ENCODE measurements around the gene ADAMTS18. TPM values are rescaled to one million over a fixed set of nuclear protein-coding genes. Genes with fewer than 3 reads are reported as not detected.

The ADAMTS18 gene
- total and polyA plus RNA-seq, 2 of the 8 experiments (the other 6 are each of a cell fraction or from before 2014, with no cell fraction given), result 0.05 to 0.19 TPM

- TF ChIP-seq, protein P1, sequence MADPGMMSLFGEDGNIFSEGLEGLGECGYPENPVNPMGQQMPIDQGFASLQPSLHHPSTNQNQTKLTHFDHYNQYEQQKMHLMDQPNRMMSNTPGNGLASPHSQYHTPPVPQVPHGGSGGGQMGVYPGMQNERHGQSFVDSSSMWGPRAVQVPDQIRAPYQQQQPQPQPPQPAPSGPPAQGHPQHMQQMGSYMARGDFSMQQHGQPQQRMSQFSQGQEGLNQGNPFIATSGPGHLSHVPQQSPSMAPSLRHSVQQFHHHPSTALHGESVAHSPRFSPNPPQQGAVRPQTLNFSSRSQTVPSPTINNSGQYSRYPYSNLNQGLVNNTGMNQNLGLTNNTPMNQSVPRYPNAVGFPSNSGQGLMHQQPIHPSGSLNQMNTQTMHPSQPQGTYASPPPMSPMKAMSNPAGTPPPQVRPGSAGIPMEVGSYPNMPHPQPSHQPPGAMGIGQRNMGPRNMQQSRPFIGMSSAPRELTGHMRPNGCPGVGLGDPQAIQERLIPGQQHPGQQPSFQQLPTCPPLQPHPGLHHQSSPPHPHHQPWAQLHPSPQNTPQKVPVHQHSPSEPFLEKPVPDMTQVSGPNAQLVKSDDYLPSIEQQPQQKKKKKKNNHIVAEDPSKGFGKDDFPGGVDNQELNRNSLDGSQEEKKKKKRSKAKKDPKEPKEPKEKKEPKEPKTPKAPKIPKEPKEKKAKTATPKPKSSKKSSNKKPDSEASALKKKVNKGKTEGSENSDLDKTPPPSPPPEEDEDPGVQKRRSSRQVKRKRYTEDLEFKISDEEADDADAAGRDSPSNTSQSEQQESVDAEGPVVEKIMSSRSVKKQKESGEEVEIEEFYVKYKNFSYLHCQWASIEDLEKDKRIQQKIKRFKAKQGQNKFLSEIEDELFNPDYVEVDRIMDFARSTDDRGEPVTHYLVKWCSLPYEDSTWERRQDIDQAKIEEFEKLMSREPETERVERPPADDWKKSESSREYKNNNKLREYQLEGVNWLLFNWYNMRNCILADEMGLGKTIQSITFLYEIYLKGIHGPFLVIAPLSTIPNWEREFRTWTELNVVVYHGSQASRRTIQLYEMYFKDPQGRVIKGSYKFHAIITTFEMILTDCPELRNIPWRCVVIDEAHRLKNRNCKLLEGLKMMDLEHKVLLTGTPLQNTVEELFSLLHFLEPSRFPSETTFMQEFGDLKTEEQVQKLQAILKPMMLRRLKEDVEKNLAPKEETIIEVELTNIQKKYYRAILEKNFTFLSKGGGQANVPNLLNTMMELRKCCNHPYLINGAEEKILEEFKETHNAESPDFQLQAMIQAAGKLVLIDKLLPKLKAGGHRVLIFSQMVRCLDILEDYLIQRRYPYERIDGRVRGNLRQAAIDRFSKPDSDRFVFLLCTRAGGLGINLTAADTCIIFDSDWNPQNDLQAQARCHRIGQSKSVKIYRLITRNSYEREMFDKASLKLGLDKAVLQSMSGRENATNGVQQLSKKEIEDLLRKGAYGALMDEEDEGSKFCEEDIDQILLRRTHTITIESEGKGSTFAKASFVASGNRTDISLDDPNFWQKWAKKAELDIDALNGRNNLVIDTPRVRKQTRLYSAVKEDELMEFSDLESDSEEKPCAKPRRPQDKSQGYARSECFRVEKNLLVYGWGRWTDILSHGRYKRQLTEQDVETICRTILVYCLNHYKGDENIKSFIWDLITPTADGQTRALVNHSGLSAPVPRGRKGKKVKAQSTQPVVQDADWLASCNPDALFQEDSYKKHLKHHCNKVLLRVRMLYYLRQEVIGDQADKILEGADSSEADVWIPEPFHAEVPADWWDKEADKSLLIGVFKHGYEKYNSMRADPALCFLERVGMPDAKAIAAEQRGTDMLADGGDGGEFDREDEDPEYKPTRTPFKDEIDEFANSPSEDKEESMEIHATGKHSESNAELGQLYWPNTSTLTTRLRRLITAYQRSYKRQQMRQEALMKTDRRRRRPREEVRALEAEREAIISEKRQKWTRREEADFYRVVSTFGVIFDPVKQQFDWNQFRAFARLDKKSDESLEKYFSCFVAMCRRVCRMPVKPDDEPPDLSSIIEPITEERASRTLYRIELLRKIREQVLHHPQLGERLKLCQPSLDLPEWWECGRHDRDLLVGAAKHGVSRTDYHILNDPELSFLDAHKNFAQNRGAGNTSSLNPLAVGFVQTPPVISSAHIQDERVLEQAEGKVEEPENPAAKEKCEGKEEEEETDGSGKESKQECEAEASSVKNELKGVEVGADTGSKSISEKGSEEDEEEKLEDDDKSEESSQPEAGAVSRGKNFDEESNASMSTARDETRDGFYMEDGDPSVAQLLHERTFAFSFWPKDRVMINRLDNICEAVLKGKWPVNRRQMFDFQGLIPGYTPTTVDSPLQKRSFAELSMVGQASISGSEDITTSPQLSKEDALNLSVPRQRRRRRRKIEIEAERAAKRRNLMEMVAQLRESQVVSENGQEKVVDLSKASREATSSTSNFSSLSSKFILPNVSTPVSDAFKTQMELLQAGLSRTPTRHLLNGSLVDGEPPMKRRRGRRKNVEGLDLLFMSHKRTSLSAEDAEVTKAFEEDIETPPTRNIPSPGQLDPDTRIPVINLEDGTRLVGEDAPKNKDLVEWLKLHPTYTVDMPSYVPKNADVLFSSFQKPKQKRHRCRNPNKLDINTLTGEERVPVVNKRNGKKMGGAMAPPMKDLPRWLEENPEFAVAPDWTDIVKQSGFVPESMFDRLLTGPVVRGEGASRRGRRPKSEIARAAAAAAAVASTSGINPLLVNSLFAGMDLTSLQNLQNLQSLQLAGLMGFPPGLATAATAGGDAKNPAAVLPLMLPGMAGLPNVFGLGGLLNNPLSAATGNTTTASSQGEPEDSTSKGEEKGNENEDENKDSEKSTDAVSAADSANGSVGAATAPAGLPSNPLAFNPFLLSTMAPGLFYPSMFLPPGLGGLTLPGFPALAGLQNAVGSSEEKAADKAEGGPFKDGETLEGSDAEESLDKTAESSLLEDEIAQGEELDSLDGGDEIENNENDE (IDR thresholded peaks at IDR 0.05; ENCODE audit: insufficient replicate concordance, low read length), result no peak
- no peak for TF ChIP-seq NANOG (IDR thresholded peaks at IDR 0.05; ENCODE audit: insufficient read depth, low read depth, low read length, poor library complexity, severe bottlenecking)
These were observed 132.6 kb downstream of the ADAMTS18 start (continued) for GRCh38 chr16:77302249-77302648.

Data from H1 (cell line).